Thymus (tissue), 11 donors: ENCODE measurements around the gene RAD21L1. TPM values are rescaled to one million over a fixed set of nuclear protein-coding genes. Genes with fewer than 3 reads are reported as not detected.

ENCODE experiments used
- DNase-seq, 9 donors: peaks; one replicate each; pipeline ENCODE4 v3.0.0-alpha.2; 2013; ENCODE audit warnings: low spot score in 9 of 9, low read depth in 6 of 9, missing footprints in 1 of 9
- H3K27ac ChIP-seq, 2 donors: one replicate each; pipeline ENCODE4 v1.5.1; 2013; ENCODE audit warnings: control low read depth in 1 of 2, low read depth in 1 of 2, low read length in 1 of 2, mild to moderate bottlenecking in 1 of 2, moderate library complexity in 1 of 2
- H3K27me3 ChIP-seq, 2 donors: one replicate each; pipeline ENCODE4 v1.5.1; 2013; ENCODE audit warnings: low read length in 1 of 2; ENCODE audit not compliant: control insufficient read depth in 2 of 2, insufficient read depth in 1 of 2
- H3K36me3 ChIP-seq, 2 donors: one replicate each; pipeline ENCODE4 v1.5.1; 2013; ENCODE audit warnings: low read length in 1 of 2, mild to moderate bottlenecking in 1 of 2, moderate library complexity in 1 of 2; ENCODE audit not compliant: control insufficient read depth in 2 of 2, insufficient read depth in 2 of 2
- H3K4me1 ChIP-seq, 2 donors: one replicate each; pipeline ENCODE4 v1.5.1; 2013; ENCODE audit warnings: low read length in 2 of 2; ENCODE audit not compliant: control insufficient read depth in 2 of 2, insufficient read depth in 2 of 2
- H3K4me3 ChIP-seq, 2 donors: one replicate each; pipeline ENCODE4 v1.5.1; 2013; ENCODE audit warnings: low read length in 2 of 2, control low read depth in 1 of 2, mild to moderate bottlenecking in 1 of 2
- H3K9me3 ChIP-seq, 2 donors: one replicate each; pipeline ENCODE4 v1.5.1; 2013; ENCODE audit warnings: low read length in 1 of 2, mild to moderate bottlenecking in 1 of 2; ENCODE audit not compliant: control insufficient read depth in 2 of 2, insufficient read depth in 1 of 2
- WGBS: extraction: QIAGEN DNeasy Blood & Tissue Kit; methylation state at CpG from one replicate; pipeline ENCODE4 v1.1.7; 2013; 5-methylcytosine and 5-hydroxymethylcytosine counted together
- polyA plus RNA-seq: library from polyadenylated mRNA; stranded (reverse); fragments of 200-250 nt; gene quantifications from one replicate; pipeline ENCODE4 v1.2.3, GENCODE V29; 2013
- total RNA-seq: library from RNA; stranded (reverse); fragments of 120-200 nt; gene quantifications from one replicate; pipeline ENCODE4 v1.2.4, GENCODE V29; 2013
- donor health status: healthy.

Gene RAD21L1
- total and polyA plus RNA-seq, 2 donors: not detected

DNA sequence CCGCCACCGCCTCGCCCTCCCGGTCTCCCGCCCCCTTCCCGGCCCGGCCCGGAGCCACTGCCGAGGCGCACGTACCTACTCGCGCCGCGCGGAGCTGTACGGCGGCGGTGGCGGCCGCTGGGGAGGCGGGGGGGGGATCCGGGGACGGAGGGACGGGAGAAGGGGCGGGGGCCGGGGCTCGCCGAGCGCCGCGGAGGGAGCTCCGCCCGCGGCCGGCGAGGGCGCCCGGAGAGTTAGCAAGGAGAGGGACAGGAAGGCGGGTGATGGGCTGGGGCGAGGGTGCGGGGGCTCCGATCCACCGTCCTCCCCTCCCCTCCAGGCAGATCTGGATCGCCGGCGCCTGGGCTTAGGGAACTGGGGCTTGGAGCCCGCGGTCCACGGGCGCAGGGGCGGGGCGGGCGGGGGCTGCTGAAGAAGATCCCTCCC, 40.5 kb upstream of the RAD21L1 start:
- Histone ChIP-seq H3K27ac (no peak overlapping the region), H3K27me3 (peaks cover 37 to 60% of the 10 kb centered on the region in 2 donors), H3K36me3 (no peaks in the 10 kb centered on the region), H3K9me3 (no peaks in the 10 kb centered on the region), H3K4me3 (peak overlapping the region in 1 of 2 donors; percentile 38), H3K4me1 (no peaks in the 10 kb centered on the region)
- WGBS: under 1% methylated on average over 54 of the region's 54 CpGs
- no peak for DNase-seq

DNA sequence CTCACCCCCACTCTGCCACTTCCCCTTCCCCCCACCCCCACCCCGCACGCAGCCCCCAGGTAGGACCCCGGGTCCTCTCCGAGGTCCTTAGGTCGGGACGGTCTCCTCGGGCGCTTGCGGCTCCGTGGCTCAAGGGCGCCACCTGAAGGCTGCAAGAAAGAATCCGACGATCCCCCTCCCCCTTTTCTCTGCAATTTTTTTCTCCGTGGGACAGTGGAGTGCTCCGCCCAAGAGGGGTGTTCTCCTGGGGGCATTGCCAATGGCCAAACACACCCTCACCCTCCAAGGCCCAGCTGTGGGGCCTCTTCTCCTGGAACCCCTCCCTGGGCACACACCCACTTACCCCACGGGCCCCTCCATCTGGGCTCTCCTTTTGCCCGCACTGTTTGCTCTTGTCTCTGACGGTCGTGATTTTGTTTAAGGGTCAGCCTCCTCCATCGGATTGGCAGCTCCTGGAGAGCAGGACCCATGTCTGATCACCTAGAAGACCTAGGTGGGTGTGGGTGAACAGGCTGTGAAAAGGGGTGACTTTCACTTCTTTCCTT, 40.0 kb upstream of the RAD21L1 start:
- Histone ChIP-seq H3K4me3 (peak overlapping the region in 1 of 2 donors; percentile 38), H3K27ac (no peak overlapping the region), H3K9me3 (no peaks in the 10 kb centered on the region), H3K27me3 (peaks cover 37 to 62% of the 10 kb centered on the region in 2 donors), H3K36me3 (no peaks in the 10 kb centered on the region), H3K4me1 (no peaks in the 10 kb centered on the region)
- WGBS: 14% methylated on average over 20 of the region's 20 CpGs
- peak in 4 of 9 donors; percentile 13 to 47 (median 20) for DNase-seq

DNA sequence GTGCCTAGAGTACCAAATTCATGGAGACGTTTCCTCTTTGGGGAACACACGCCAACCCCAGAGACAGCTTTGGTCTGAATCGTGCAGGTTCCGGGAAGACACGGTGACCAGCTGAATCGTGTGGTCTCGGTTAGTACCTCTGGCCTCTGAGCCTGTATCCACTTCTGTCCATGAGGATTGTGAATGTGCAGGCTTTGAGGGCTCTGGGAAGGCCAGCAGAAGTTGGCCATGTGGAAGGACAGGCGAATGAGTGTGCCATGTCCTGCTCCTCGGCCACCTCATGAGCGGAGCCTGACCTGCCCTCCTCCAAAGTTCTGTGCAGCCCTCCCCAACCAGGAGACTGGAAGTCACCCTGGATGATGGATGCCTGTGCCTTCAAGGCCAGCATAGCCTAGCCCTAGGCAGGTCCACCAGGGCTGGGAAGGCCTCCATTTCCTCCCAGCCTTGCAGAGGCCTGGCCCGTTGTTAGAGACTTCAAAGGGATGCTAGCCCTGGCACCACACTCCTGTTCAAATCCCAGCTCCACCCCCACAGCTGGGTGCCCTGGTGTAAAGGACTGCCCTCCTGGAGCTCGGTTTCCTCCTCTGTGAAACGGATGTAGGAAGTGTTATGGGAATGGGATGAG, 39.4 kb upstream of the RAD21L1 start:
- no peak overlapping the region for H3K4me3 ChIP-seq
- H3K27ac ChIP-seq: no peak overlapping the region

DNA sequence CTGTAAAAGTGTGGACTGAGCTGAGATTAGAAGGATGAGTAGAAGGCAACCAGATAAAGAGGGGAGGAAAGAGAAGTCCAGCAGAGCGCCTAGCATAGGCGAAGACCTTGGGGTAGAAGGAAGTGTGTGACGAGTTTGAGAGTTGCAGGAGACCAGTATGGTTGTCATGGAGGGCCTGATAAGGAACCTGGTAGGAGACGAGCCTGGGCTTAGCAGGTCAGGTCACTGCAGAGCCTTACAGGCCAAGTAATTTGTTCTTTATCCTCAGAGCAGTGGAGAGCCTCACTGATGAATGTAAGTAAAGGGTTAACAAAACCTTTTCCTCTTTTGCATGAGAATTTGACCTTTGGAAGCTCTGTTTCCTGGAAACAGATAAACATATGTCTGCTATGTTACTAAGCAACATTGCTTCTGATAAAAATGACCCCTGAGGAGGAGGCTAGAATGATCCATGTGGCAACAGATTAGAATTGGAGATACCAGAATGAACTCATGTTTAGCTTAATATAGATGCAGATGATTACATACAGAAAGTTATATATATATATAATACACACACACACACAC, 38.2 kb upstream of the RAD21L1 start:
- H3K27ac ChIP-seq: no peak overlapping the region
- H3K4me3 ChIP-seq: no peak overlapping the region
- no peaks in the 10 kb centered on the region for H3K9me3 ChIP-seq
- H3K27me3 ChIP-seq: peaks cover 36 to 56% of the 10 kb centered on the region in 2 donors
- 68% methylated on average over 4 of the region's 4 CpGs for WGBS
- DNase-seq: no peak
- H3K36me3 ChIP-seq: no peaks in the 10 kb centered on the region
- no peaks in the 10 kb centered on the region for H3K4me1 ChIP-seq

More for the DNA sequence above, 39.4 kb upstream of the RAD21L1 start:
- Histone ChIP-seq H3K4me1 (no peaks in the 10 kb centered on the region), H3K27me3 (peaks cover 37 to 62% of the 10 kb centered on the region in 2 donors), H3K36me3 (no peaks in the 10 kb centered on the region), H3K9me3 (no peaks in the 10 kb centered on the region)
- no peak for DNase-seq
- WGBS: 91% methylated on average over 13 of the region's 13 CpGs

DNA sequence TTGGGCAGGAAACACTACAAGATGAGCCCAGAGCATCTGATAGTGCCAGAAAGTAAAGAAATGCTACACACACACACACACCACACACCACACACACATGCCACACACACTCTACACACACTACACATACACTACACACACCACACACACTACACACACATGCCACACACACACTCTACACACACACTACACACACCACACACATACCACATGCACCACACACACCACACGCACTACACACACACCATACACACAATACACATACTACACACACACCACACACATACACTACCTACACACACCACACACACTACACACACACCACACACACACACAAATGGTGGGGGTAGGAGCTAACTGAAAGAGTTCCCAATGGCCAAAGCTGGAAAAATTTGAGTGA, 37.5 kb upstream of the RAD21L1 start:
- Histone ChIP-seq H3K9me3 (no peaks in the 10 kb centered on the region), H3K36me3 (no peaks in the 10 kb centered on the region), H3K4me3 (no peak overlapping the region), H3K27me3 (peaks cover 31 to 51% of the 10 kb centered on the region in 2 donors), H3K27ac (no peak overlapping the region), H3K4me1 (no peaks in the 10 kb centered on the region)
- 98% methylated on average over 1 of the region's 1 CpG for WGBS
- no peak for DNase-seq

DNA sequence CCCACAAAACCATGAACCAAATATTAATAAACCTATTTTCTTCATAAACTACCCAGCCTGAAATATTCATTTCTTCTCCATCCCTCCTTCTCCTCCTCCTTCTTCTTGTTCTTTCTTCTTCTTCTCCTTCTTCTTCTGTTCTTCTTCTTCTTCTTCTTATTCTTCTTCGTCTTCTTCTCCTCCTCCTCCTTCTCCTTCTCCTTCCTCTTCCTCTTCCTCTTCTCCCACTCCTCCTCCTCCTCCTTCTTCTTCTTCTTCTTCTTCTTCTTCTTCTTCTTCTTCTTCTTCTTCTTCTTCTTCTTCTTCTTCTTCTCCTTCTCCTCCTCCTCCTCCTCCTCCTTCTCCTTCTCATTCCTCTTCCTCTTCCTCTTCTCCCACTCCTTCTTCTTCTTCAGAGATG, 36.0 kb upstream of the RAD21L1 start:
- Histone ChIP-seq H3K27me3 (peaks cover 18 to 36% of the 10 kb centered on the region in 2 donors), H3K9me3 (no peaks in the 10 kb centered on the region)
- 56% methylated on average over 1 of the region's 1 CpG for WGBS

DNA sequence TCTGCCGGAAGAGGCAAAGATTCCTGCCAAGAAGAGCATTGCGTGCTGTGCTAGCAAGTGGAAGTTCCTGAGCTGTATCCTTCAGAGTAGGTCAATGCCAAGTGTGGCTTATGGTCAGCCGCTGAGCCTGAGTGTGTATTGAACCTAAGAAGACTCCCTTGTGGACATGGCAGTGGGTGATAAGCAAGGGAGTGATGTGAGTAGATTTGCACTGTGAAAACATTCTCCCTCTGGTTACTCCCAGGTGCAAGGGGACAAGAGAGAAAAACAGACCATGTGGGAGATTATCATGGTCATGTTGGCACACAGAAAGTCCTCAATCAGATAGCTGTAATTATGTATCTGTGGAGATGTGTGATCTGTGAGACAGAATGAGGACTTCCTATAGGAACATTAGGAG, 35.0 kb upstream of the RAD21L1 start:
- Histone ChIP-seq H3K36me3 (no peaks in the 10 kb centered on the region), H3K4me3 (no peak overlapping the region), H3K9me3 (no peaks in the 10 kb centered on the region), H3K4me1 (no peaks in the 10 kb centered on the region), H3K27ac (no peak overlapping the region), H3K27me3 (peaks cover 8 to 27% of the 10 kb centered on the region in 2 donors)
- no peak for DNase-seq
- 98% methylated on average over 3 of the region's 3 CpGs for WGBS

More for the DNA sequence above, 36.0 kb upstream of the RAD21L1 start:
- H3K4me1 ChIP-seq: no peaks in the 10 kb centered on the region
- no peak for DNase-seq
- H3K27ac ChIP-seq: no peak overlapping the region
- H3K36me3 ChIP-seq: no peaks in the 10 kb centered on the region
- H3K4me3 ChIP-seq: no peak overlapping the region

DNA sequence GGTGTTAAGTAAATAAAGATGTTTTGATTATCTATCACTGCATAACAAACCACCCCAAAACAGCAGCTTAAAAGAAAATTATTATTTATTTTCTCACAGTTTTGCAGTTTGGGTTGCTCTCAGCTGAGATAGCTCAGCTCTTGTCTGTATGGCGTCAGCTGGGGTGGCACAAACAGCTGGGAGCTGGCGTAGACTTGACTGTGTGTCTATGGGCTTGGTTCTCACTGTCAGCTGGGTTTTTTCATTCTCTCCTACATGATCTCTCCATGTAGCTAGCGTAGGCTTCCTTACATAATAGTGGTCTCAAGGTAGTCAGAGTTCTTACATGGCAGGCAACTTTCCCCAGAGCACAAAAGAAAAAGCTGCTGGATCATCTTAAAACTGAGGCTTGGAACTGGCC, 34.5 kb upstream of the RAD21L1 start:
- H3K36me3 ChIP-seq: no peaks in the 10 kb centered on the region
- no peak for DNase-seq
- no peaks in the 10 kb centered on the region for H3K9me3 ChIP-seq
- 96% methylated on average over 3 of the region's 3 CpGs for WGBS
- H3K4me1 ChIP-seq: no peaks in the 10 kb centered on the region
- no peak overlapping the region for H3K4me3 ChIP-seq
- H3K27ac ChIP-seq: no peak overlapping the region
- peaks cover 4 to 22% of the 10 kb centered on the region in 2 donors for H3K27me3 ChIP-seq

DNA sequence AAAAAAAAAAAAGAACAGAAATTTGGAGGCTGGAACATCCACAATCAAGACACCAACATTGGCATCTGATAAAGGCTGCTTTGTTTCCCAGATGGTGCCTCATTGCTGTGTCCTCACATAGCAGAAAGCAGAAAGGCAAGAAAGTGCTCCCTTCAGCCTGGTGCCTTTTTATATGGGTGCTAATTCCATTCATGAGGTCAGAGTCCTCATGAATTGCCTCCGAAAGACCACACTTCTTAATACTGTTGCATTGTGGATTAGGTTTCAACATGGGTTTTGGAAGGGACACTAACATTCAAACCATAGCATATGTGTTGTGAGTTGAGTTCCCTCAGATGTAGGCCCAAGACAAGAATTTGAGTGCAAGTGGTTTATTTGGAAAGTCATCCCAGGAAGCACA, 30.6 kb upstream of the RAD21L1 start:
- H3K4me1 ChIP-seq: no peaks in the 10 kb centered on the region
- no peak for DNase-seq
- no peaks in the 10 kb centered on the region for H3K9me3 ChIP-seq
- no peaks in the 10 kb centered on the region for H3K36me3 ChIP-seq
- H3K27me3 ChIP-seq: peaks cover 0 to 2% of the 10 kb centered on the region in 2 donors
- H3K27ac ChIP-seq: no peak overlapping the region
- H3K4me3 ChIP-seq: no peak overlapping the region
- WGBS: 97% methylated on average over 1 of the region's 1 CpG
